Stimulated activated CD4-positive, alpha-beta T cell treated with anti-CD3 and anti-CD28 coated beads, Interleukin-4, amount 100 ng/mL, for 1 hour (primary cell): ENCODE results near the gene SAMD7.

Experiments used
- DNase-seq: peaks from one replicate; pipeline ENCODE4 v3.0.0-alpha.2; 2020

The SAMD7 gene

DNA sequence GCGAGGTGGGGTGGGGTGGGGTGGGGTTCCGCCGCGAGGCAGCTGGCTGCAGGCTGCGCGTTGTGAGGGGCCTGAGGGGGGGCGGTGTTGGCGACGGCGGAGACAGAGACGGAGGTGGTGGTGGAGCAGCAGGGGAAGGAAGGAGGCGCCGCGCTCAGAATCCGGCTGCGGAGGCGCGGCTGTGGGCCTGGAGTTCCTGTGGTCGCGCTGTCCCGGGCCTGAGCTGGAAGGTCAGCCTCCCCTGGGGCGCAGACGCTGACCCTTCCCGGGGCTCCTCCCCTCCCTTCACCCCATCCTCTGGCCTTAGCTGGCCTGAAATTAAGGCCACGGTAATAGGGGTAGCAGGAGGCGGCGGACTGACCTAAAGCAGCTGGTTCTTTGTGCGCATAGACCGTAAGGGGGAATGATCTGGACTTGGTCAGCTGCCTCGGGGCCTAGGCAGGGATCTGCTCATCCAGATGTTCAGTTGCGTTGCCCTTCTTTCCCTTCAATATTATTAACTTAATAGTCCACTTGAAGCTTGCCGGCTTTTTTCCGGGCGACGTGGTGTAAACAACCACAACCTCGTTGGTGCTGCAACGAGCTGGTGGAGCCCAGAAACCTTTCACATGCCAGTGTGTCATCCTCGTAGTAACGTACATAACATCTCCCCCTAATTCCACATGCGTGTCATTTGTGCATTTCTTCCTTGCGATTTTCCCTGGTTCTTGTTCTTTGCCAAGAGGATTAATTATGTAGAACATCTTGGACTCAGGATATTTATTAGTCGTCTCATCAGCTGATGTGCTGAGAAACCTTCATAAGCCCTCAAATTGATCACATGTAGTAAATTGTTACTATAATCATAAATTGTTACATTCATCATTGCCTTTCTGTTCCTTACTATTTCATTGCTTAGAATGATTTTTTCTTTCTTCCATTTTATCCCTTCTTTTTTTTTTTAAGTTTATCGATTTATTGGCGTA is 55.9 kb downstream of the SAMD7 start:
- peak; percentile 31 for DNase-seq

DNA sequence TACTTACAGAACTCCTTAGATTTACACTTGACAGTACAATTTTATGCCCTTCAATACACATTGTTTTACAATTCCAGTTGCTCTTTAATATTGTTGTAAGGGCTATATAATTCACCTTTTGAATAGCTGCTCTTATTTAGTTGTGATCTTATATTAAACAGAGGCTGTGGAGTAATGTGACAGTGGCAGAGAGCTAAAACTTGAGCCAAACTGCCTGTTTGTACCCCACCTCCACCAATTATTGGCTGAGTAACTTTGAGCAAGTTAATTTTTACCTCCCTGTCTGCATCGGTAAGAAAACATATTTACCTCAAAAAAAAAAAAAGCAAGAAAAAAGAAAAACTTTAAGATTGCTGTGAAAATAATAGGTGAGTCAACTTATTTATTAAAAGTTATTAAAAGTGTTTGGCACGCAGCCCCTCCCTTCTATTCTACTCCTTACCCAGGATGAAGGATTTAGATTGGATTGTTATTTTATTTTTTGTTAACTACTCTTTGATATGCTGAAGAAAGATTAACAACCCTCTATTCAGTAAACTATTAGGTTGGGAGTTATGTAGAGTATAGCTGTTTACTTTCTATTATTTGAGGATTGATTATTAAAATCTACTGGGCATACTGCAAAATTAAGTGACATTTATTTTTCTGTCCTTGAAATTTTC is 57.0 kb downstream of the SAMD7 start:
- DNase-seq, result no peak

DNA sequence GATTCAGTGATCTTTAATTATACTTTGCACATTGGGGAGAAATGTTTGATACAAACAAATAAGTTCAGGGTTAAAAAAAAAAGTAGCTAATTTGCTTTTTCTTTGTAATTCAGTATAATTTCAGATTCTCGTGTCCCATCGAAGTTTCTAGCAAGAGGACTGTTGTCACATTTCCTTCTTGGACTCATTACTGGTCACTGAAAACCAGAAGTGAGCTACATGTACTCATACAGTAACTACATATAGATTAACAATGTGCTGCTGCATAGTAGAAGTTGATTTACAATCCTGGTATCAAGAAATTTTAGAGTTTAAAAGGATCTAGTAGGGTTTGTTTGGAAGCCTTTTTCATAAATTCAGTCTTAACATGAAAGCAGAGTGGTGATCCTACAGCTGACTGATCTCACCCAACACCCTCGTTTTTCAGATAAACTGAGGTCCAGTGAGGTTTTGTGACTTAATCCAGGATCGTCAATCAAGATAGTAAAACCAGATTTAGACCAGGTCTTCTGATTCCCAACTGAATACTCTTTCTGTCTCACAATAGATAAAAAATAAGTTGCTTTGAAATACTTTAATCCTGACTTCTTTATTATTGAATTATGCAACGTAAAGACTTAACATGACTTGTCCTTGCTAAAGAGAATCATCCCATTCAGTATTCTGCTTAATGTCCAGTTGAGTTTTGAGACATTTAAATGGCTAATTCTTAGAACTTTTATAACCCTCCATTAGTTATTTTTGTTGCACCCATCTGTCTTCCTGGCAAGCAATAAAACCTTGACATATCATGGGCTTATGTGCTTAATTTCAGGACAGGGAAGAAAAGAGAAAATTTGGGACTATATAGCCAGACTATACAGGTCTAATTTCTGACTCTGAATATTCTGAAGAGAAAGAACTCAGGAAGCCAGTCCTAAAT is 58.1 kb downstream of the SAMD7 start:
- no peak for DNase-seq

DNA sequence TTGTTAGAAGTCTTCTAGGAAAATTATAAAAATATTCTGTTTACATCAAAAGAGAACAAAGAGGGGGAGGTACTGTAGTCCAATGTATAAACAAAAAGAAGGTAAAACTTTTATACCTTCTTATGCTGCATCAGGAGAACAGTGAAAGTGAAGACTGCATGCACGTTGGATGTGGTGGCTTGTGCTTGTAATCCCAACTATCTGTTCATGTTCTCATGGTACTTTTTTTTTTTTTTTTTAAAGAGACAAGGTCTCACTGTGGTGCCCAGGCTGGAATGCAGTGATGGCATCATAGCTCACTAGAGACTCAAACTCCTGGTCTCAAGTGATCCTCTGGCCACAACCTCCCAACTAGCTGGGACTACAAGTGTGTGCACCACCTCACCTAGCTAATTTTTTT is 59.5 kb downstream of the SAMD7 start:
- no peak for DNase-seq

DNA sequence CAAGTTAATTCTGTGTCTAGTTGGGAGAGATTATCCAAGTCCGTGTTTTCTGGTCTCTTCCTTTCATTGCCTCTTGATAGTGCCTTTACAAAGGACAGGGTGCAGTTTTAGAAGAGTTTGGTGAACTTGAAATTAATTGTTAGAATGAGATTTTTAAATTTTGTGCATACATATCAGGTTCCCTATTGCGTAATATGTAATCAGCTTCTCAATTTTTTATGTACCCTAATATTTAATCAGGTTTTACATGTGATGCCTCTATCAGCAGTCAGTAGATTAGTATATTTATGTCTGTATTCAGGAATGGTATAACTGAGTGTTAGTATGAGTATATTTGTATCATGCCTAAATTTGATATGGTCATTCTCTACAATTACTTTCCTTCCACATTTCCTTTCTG is 60.1 kb downstream of the SAMD7 start:
- DNase-seq, result no peak

DNA sequence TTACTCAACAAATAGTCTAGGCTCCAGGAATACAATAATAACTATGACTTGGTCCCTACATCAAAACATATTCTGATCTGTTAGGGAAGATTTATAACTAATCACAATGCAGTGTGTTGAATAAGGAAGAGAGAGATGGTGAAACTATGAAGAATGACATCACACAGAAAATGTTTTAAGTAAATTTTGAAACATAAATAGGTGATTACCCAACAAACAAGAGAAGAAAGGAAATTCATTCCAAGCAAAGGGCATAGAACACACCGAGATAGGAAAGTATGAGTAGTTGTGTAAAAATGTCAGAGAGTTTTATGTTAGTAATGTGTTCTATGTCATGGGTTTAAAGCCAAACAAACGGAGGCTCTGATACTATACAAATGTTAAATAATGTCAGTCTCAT is 68.7 kb downstream of the SAMD7 start:
- no peak for DNase-seq

DNA sequence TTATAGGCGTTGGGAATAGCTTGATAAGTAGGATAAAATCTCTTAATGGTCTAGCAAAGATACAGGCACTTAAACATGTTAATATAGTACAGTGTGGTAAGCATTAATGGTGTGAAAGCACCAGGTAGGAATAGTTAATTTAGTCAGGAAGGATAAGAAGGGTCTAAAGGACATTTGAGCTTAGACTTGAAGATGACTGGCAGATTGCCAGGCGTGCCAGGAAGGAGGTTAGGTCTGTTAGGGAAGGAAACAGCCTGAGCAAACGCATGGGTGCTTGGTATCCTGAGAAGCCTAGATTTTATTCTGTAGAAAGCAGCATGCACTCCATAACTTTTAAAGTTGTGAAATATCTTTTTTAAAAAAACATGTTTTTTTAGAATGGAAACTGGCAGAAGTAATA is 72.9 kb downstream of the SAMD7 start:
- DNase-seq, result no peak
